GM12878 (cell line): Measurements from ENCODE around the gene DPP3. TPM values are rescaled to one million over a fixed set of nuclear protein-coding genes. Genes with fewer than 3 reads are reported as not detected.

Experiments used
- ATAC-seq: fragments of 200-7000 bp; cut with Tn5 transposase; 3 replicates; pipeline ENCODE4 v1.9.1; 2020; ENCODE audit warnings: mild to moderate bottlenecking, moderate library complexity
- Bru-seq: library from RNA; stranded (reverse); fragments of 400-500 nt; gene quantifications from one replicate; lab custom pipeline; 2021; lab: Mats Ljungman, UMichigan
- BruChase-seq, 2 experiments: library from RNA; stranded (reverse); fragments of 400-500 nt; gene quantifications; one replicate each; lab custom pipeline; 2021; lab: Mats Ljungman, UMichigan
- BruUV-seq: library from RNA; stranded (reverse); fragments of 400-500 nt; replicated peaks from 2 replicates; lab custom pipeline; 2021; lab: Mats Ljungman, UMichigan
- CTCF ChIA-PET: fragments of 300-600 bp; sonication (Branson Sonifier 250); formaldehyde crosslinking; extraction: SDS; loops from one replicate; lab custom pipeline; 2021; ENCODE audit warnings: inconsistent platforms; lab: Yijun Ruan, JAX
- POLR2A ChIA-PET: fragments of 350-600 bp; formaldehyde crosslinking; extraction: SDS; loops from one replicate; lab custom pipeline; 2021; ENCODE audit warnings: inconsistent platforms; lab: Charles Lee
- RAD21 ChIA-PET: fragments of 300-600 bp; sonication (Branson Sonifier 250); formaldehyde crosslinking; loops from one replicate; lab custom pipeline; 2023; ENCODE audit warnings: antibody characterized with exemption; ENCODE audit not compliant: unreplicated experiment; lab: Charles Lee
- SMC1A ChIA-PET: fragments of 300-600 bp; sonication (Branson Sonifier 250); formaldehyde crosslinking; loops from one replicate; lab custom pipeline; 2023; ENCODE audit not compliant: unreplicated experiment, uncharacterized antibody; lab: Charles Lee
- DNase-seq: peaks from one replicate; pipeline ENCODE4 v3.0.0-alpha.2; 2011; ENCODE audit warnings: low read depth, low spot score
- FAIRE-seq: peaks from 3 replicates; lab custom pipeline; 2011; peaks lifted over from hg19 to GRCh38; lab: Jason Lieb, UNC
- H2AFZ ChIP-seq: 2 replicates; pipeline ENCODE4 v1.6.0; 2011; ENCODE audit warnings: low read depth, low read length, control low read depth; ENCODE audit not compliant: control insufficient read depth
- H3K27ac ChIP-seq: 2 replicates; pipeline ENCODE4 v1.5.1; 2011; ENCODE audit warnings: control low read depth; ENCODE audit not compliant: control insufficient read depth, insufficient read depth
- H3K27me3 ChIP-seq, 2 experiments: replicated peaks in 1 of 2; 2 replicates each; pipeline versions ENCODE4 v1.6.0 to v1.6.1; 2011; ENCODE audit warnings: low read length in 1 of 2; ENCODE audit not compliant: control insufficient read depth in 2 of 2, insufficient read depth in 2 of 2
- H3K36me3 ChIP-seq, 2 experiments: 2 replicates each; pipeline ENCODE4 v1.5.1; 2011; ENCODE audit warnings: low read length in 1 of 2; ENCODE audit not compliant: control insufficient read depth in 2 of 2, insufficient read depth in 2 of 2
- H3K4me1 ChIP-seq: 2 replicates; pipeline ENCODE4 v1.6.1; 2011; ENCODE audit warnings: mild to moderate bottlenecking, low read length, moderate library complexity, mixed read lengths; ENCODE audit not compliant: control insufficient read depth, insufficient read depth
- H3K4me2 ChIP-seq: 2 replicates; pipeline ENCODE4 v1.6.0; 2011; ENCODE audit warnings: control low read depth; ENCODE audit not compliant: control insufficient read depth, insufficient read depth
- H3K4me3 ChIP-seq: fragments of 200-600 bp; sonication (generic); 2 replicates; pipeline ENCODE4 v1.5.1; 2016
- H3K79me2 ChIP-seq: 2 replicates; pipeline ENCODE4 v1.6.0; 2011; ENCODE audit warnings: low read length; ENCODE audit not compliant: control insufficient read depth, insufficient read depth
- H3K9ac ChIP-seq: 2 replicates; pipeline ENCODE4 v1.8.0; 2011; ENCODE audit warnings: low read length, control low read depth, mixed read lengths; ENCODE audit not compliant: control insufficient read depth, insufficient read depth
- H3K9me3 ChIP-seq: replicated peaks from 3 replicates; pipeline ENCODE4 v1.5.1; 2011; ENCODE audit warnings: mild to moderate bottlenecking, low read length; ENCODE audit not compliant: control insufficient read depth, insufficient read depth
- H4K20me1 ChIP-seq: 2 replicates; pipeline ENCODE4 v1.6.0; 2011; ENCODE audit not compliant: control insufficient read depth, insufficient read depth
- ASH2L ChIP-seq: fragments of 300-600, 200-600 bp; sonication (generic); IDR thresholded peaks from 2 replicates; pipeline ENCODE4 v1.6.1; 2017; ENCODE audit warnings: low read depth, mild to moderate bottlenecking, borderline replicate concordance
- HDAC6 ChIP-seq: fragments of 200-600 bp; sonication (generic); IDR thresholded peaks from one replicate; pipeline ENCODE4 v1.8.0; 2017; ENCODE audit warnings: antibody characterized with exemption; ENCODE audit not compliant: unreplicated experiment
- IRF4 ChIP-seq: IDR thresholded peaks from 2 replicates; pipeline ENCODE4 v1.6.1; 2011; ENCODE audit warnings: low read depth, low read length
- NFYA ChIP-seq: IDR thresholded peaks from 2 replicates; pipeline ENCODE4 v1.6.1; 2011; ENCODE audit warnings: low read depth, mild to moderate bottlenecking, low read length, improper control_type of control experiment, borderline replicate concordance
- SMAD1 ChIP-seq: fragments of 450-650 bp; IDR thresholded peaks from 2 replicates; pipeline ENCODE4 v1.6.1; 2018; ENCODE audit warnings: mild to moderate bottlenecking, low read depth; ENCODE audit not compliant: partially characterized antibody
- SMC3 ChIP-seq: IDR thresholded peaks from 2 replicates; pipeline ENCODE4 v1.6.1; 2011; ENCODE audit warnings: low read length, improper control_type of control experiment, borderline replicate concordance
- ZNF384 ChIP-seq: IDR thresholded peaks from 2 replicates; pipeline ENCODE4 v1.6.1; 2012; ENCODE audit warnings: low read depth, mild to moderate bottlenecking, low read length, improper control_type of control experiment, borderline replicate concordance
- WGBS: methylation state at CpG from one replicate; pipeline ENCODE4 v1.1.6; 2016; ENCODE audit warnings: low lambda C conversion rate; ENCODE audit not compliant: insufficient replicate concordance, insufficient coverage; ENCODE audit errors: missing lambda C conversion rate; 5-methylcytosine and 5-hydroxymethylcytosine counted together
- in situ Hi-C: fragments of 300-500 bp; cut with MboI; formaldehyde crosslinking; loops from 9 replicates; pipeline ENCODE4 v1.14.3; 2018; ENCODE audit warnings: mixed read lengths
- intact Hi-C: fragments of 100-400 bp; cut with micrococcal nuclease; formaldehyde crosslinking; loops from one replicate; pipeline ENCODE4 v1.14.2; 2022; ENCODE audit not compliant: unreplicated experiment
- long read RNA-seq, 2 experiments: library from polyadenylated mRNA; unstranded; transcript quantifications; one replicate each; pipeline ENCODE4 v2.0.0, GENCODE V29; 2019 to 2020
- polyA minus RNA-seq, 3 experiments: library from RNA; depleted of rRNA, polyadenylated mRNA; stranded (reverse); fragments of >200 nt; gene quantifications; 2 replicates each; pipeline ENCODE4 v1.2.3, GENCODE V29; 2011
- polyA plus RNA-seq, 11 experiments: library from polyadenylated mRNA; depleted of rRNA in 4 of 11; unstranded in 6 of 11; stranded (reverse) in 5 of 11; fragments of >200 nt; fragmentation: Nextera tagmentation in 4 of 11; fragmentation: Illumina TruSeq in 1 of 11; extraction: Ambion mirVana in 4 of 11; extraction: Trizol in 1 of 11; gene quantifications; 1 replicate in 1 of 11; 2 replicates in 10 of 11; pipeline versions ENCODE4 v1.2.1 to v1.2.3, GENCODE V29; 2011 to 2016; ENCODE audit warnings: inconsistent platforms in 2 of 11, missing spikeins in 2 of 11, low read depth in 1 of 11
- total RNA-seq, 4 experiments: library from RNA; depleted of rRNA in 3 of 4; stranded (reverse); fragments of >200 nt in 3 of 4; fragmentation: Illumina TruSeq in 1 of 4; extraction: Trizol in 1 of 4; gene quantifications; 2 replicates each; pipeline versions ENCODE4 v1.2.1 to v1.2.3, GENCODE V29; 2013 to 2021
- TF ChIP-seq, protein P1 (sequence below): IDR thresholded peaks from 2 replicates; pipeline ENCODE4 v1.6.1; 2012; ENCODE audit warnings: mild to moderate bottlenecking, low read depth, low read length
- TF ChIP-seq, protein P2 (sequence below): IDR thresholded peaks from 2 replicates; pipeline ENCODE4 v1.6.1; 2012; ENCODE audit warnings: low read depth, low read length, improper control_type of control experiment

The DPP3 gene, protein sequence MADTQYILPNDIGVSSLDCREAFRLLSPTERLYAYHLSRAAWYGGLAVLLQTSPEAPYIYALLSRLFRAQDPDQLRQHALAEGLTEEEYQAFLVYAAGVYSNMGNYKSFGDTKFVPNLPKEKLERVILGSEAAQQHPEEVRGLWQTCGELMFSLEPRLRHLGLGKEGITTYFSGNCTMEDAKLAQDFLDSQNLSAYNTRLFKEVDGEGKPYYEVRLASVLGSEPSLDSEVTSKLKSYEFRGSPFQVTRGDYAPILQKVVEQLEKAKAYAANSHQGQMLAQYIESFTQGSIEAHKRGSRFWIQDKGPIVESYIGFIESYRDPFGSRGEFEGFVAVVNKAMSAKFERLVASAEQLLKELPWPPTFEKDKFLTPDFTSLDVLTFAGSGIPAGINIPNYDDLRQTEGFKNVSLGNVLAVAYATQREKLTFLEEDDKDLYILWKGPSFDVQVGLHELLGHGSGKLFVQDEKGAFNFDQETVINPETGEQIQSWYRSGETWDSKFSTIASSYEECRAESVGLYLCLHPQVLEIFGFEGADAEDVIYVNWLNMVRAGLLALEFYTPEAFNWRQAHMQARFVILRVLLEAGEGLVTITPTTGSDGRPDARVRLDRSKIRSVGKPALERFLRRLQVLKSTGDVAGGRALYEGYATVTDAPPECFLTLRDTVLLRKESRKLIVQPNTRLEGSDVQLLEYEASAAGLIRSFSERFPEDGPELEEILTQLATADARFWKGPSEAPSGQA
- total RNA-seq (2013; cell fraction: nucleolus; rRNA removed): 39.3 and 49.1 TPM in 2 replicates
- total RNA-seq (2014; rRNA removed) (114 and 117 TPM in 2 replicates), total RNA-seq (2014; rRNA removed; fragmentation: Illumina TruSeq; extraction: Trizol) (44.6 and 47.9 TPM in 2 replicates), total RNA-seq (2021) (86.4 and 102 TPM in 2 replicates), polyA plus RNA-seq (2011; rRNA removed) (34.9 and 73.1 TPM in 2 replicates), polyA plus RNA-seq (2014; fragmentation: Illumina TruSeq; extraction: Trizol) (33.5 and 51.2 TPM in 2 replicates), polyA plus RNA-seq (2014; fragmentation: Nextera tagmentation; extraction: Ambion mirVana) (1 to 10 TPM; 6.0 to 6.3 TPM), polyA plus RNA-seq (2014; rRNA removed) (79.7 and 83.1 TPM in 2 replicates), polyA plus RNA-seq (2016; fragmentation: Nextera tagmentation; extraction: Ambion mirVana) (10 to 100 TPM; 85.6 to 95.7 TPM), polyA minus RNA-seq (2011; rRNA and poly(A)+ RNA removed) (107 and 194 TPM in 2 replicates), Bru-seq, nascent RNA (percentile 57 among the genes with signal in this experiment), BruChase-seq, experiment 1, labeled RNA remaining after a 6-hour chase (percentile 66 among the genes with signal in this experiment), BruChase-seq, experiment 2, labeled RNA remaining after a 2-hour chase (percentile 58 among the genes with signal in this experiment)
- polyA plus RNA-seq (2011; ENCODE audit: low read depth): 14.1 TPM
- 68.1 and 103 TPM in 2 replicates for polyA plus RNA-seq (2011; cell fraction: cytosol; rRNA removed)
- polyA plus RNA-seq (2011; cell fraction: nucleus; rRNA removed): 162 and 230 TPM in 2 replicates
- polyA plus RNA-seq (2012): 37.5 and 47.0 TPM in 2 replicates
- 88.1 and 98.5 TPM in 2 replicates for polyA minus RNA-seq (2011; cell fraction: cytosol; rRNA and poly(A)+ RNA removed)
- 75.1 and 117 TPM in 2 replicates for polyA minus RNA-seq (2011; cell fraction: nucleus; rRNA and poly(A)+ RNA removed)
- long read RNA-seq, experiment 1, transcript DPP3-211 (18 exons, 3,078 nt): major isoform, 28 of 107 reads
- long read RNA-seq, experiment 1, transcript DPP3-209 (18 exons, 2,974 nt): minor isoform, 25 of 107 reads
- long read RNA-seq, experiment 1, partial matches to known transcripts: 31 of 107 reads
- long read RNA-seq, experiment 1, other reads (novel, unspliced or antisense): 23 of 107 reads
- long read RNA-seq, experiment 2, transcript DPP3-211 (18 exons, 3,078 nt): minor isoform, 34 of 123 reads
- long read RNA-seq, experiment 2, transcript DPP3-209 (18 exons, 2,974 nt): major isoform, 44 of 123 reads
- long read RNA-seq, experiment 2, partial matches to known transcripts: 20 of 123 reads
- long read RNA-seq, experiment 2, other reads (novel, unspliced or antisense): 23 of 123 reads

DNA sequence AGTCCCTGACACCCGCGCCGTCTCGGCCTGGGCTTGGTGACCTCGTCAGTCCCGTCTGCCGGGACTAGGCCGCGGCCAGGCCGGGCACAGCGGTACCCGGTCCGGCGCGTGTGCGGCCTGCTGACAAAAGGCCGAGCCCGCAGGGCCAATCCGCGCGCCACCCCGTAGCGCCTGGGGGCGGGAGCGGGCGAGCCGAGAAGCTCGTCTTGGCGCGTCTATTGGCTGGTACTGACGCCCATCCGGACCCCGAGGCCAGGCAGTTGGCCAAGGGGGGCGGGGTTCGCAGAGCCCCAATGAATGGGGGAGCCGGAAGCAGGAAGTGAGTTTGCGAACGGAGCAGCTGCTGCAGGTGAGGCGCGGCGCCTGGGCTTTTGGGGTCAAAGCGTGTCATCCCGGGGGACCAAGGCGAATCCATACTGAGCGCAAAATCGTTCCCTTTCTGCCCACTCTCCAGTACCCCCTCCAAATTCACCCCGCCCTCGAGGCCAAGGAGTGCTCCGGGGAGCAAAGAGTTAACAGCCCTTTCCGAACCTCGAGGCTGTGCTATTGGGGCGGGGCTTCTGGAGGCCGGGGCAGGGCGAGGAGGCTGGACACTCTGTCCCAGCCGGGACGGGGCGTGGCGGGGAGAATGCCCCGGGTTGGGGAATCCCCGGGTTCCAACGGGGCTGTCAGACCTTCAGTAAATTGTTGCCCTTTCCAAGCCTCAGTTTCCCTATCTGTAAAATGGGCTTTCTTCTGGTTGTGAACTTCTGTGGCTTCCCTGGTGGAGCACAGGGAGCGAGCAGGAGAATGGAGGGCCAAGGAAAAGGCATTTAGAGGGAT is at the start of gene DPP3:
TSS of gene DPP3 (plus strand) at position 318 of the 822 bp plus-strand sequence. CDS start 1,767 bp downstream, outside the sequence.
- peak; percentile 78 for FAIRE-seq
- TSS peak; percentile 73 for BruUV-seq
- CTCF ChIA-PET: interaction anchor here (0.6 to 3.6 kb wide), 19 partner anchors 13 to 231 kb away, joined by 3 to 41 read pairs (median 4); partner anchors contain the start of genes BBS1, MRPL11, NPAS4 and PELI3
- no peak for TF ChIP-seq ZNF384
- TF ChIP-seq, protein P1, sequence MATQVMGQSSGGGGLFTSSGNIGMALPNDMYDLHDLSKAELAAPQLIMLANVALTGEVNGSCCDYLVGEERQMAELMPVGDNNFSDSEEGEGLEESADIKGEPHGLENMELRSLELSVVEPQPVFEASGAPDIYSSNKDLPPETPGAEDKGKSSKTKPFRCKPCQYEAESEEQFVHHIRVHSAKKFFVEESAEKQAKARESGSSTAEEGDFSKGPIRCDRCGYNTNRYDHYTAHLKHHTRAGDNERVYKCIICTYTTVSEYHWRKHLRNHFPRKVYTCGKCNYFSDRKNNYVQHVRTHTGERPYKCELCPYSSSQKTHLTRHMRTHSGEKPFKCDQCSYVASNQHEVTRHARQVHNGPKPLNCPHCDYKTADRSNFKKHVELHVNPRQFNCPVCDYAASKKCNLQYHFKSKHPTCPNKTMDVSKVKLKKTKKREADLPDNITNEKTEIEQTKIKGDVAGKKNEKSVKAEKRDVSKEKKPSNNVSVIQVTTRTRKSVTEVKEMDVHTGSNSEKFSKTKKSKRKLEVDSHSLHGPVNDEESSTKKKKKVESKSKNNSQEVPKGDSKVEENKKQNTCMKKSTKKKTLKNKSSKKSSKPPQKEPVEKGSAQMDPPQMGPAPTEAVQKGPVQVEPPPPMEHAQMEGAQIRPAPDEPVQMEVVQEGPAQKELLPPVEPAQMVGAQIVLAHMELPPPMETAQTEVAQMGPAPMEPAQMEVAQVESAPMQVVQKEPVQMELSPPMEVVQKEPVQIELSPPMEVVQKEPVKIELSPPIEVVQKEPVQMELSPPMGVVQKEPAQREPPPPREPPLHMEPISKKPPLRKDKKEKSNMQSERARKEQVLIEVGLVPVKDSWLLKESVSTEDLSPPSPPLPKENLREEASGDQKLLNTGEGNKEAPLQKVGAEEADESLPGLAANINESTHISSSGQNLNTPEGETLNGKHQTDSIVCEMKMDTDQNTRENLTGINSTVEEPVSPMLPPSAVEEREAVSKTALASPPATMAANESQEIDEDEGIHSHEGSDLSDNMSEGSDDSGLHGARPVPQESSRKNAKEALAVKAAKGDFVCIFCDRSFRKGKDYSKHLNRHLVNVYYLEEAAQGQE: 0 out of 2 replicates have a peak, but pooled peaks have one; percentile 14
- TF ChIP-seq NFYA: peak; percentile 22; the same call in 1 of the 2 replicates
- TF ChIP-seq IRF4: no peak
- no peak for TF ChIP-seq SMC3
- TF ChIP-seq HDAC6: peak; percentile 61
- no peak for TF ChIP-seq SMAD1
- TF ChIP-seq ASH2L: 0 out of 2 replicates have a peak, but pooled peaks have one; percentile 44
- TF ChIP-seq, protein P2, sequence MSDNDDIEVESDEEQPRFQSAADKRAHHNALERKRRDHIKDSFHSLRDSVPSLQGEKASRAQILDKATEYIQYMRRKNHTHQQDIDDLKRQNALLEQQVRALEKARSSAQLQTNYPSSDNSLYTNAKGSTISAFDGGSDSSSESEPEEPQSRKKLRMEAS: peak; percentile 13; the same call in 1 of the 2 replicates

More for the DNA sequence above, at the start of gene DPP3:
- H3K4me2 ChIP-seq: peak within 1 kb of the TSS; percentile 97
- ATAC-seq: peak; percentile 98
- H3K9ac ChIP-seq: peak within 1 kb of the TSS; percentile 95
- peak within 1 kb of the TSS; percentile 94 for H2AFZ ChIP-seq
- intact Hi-C loops: loop anchor here (1.0 to 2.0 kb wide), 2 partner anchors 41 to 196 kb away; partner anchors contain the start of gene RBM4B
- peaks cover 6% of the 10 kb centered on the region for H3K4me1 ChIP-seq
- peak within 1 kb of the TSS; percentile 95 for H3K4me3 ChIP-seq
- RAD21 ChIA-PET: interaction anchor here (0.6 to 3.7 kb wide), 17 partner anchors 9 to 590 kb away, joined by 3 to 23 read pairs (median 3); partner anchors contain the start of genes MRPL11, NPAS4, PELI3 and RBM4
- H3K27me3 ChIP-seq: no peaks in the 10 kb centered on the region
- SMC1A ChIA-PET: interaction anchor here (0.8 to 2.7 kb wide), 8 partner anchors 14 to 199 kb away, joined by 3 to 10 read pairs (median 4); partner anchors contain the start of genes MRPL11 and PELI3
- in situ Hi-C loops: no loop called here
- H3K9me3 ChIP-seq: no peaks in the 10 kb centered on the region
- H3K27ac ChIP-seq: peak within 1 kb of the TSS; percentile 89
- H4K20me1 ChIP-seq: no peaks in the 10 kb centered on the region
- H3K79me2 ChIP-seq: peaks cover 23% of the 10 kb centered on the region
- DNase-seq: peak; percentile 84
- peaks cover 0 to 2% of the 10 kb centered on the region in 2 experiments; a peak in 1 of 4 replicates for H3K36me3 ChIP-seq
- under 1% methylated on average over 61 of the region's 62 CpGs for WGBS
- POLR2A ChIA-PET: interaction anchor here (0.5 to 1.7 kb wide), 11 partner anchors 14 to 226 kb away, joined by 3 to 8 read pairs (median 5); partner anchors contain the start of genes MRPL11, PELI3, RBM4B and SLC29A2
